ENCODE measurements around the gene TNFRSF9. TPM values are rescaled to one million over a fixed set of nuclear protein-coding genes. Genes with fewer than 3 reads are reported as not detected.
"Not testable (repeated sequence)": the region's sequence is repeated elsewhere in the genome, so short reads cannot be mapped to it uniquely, and the experiment has no call there.

Gene TNFRSF9
- polyA plus RNA-seq, 1 of the 3 experiments (the other 2 are of a cell fraction) = 2.9 TPM

DNA sequence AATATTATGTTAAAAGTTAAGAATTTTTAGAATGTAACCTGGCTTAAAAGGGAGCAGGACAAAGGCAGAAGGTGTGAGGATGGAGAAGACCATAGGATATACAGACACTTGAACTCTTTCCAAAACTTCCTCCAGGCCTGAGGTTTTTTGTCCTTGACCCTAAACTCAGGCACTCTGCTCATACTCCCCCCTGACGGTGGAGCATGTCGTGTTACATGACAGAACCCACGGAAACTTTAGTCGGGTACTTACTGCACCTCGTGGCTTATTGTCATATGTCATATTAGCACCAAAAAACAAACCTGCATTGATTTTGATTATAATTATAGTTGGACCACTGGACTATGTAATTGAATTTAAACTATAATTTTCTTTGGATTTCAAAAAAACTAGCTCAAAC, 20.8 kb downstream of the TNFRSF9 start:
- Histone ChIP-seq H4K20me1 (ENCODE audit: insufficient read depth) (no peaks in the 10 kb centered on the region), H3K79me2 (ENCODE audit: insufficient read depth) (no peaks in the 10 kb centered on the region), H3K27ac (ENCODE audit: low read depth in 2 of 2, low read length in 1 of 2) (no peak overlapping the region), H3K4me2 (no peak overlapping the region), H3K9me2 (no peaks in the 10 kb centered on the region), H3K4me3 (ENCODE audit: low read depth in 2 of 2, low read length in 1 of 2) (no peak overlapping the region), H3K9me3 (no peaks in the 10 kb centered on the region), H3K9ac (no peak overlapping the region), H3K27me3 (ENCODE audit: insufficient read depth) (no peaks in the 10 kb centered on the region), H3K4me1 (ENCODE audit: control insufficient read depth in 1 of 2, insufficient read depth in 2 of 2, low read depth in 1 of 2, low read length in 1 of 2) (no peaks in the 10 kb centered on the region), H3F3A (replicated peaks; ENCODE audit: insufficient read depth) (peaks cover 6% of the 10 kb centered on the region), H3K36me3 (replicated peaks in 1 of 2; ENCODE audit: control insufficient read depth in 1 of 2, insufficient read depth in 2 of 2, low read length in 1 of 2) (no peaks in the 10 kb centered on the region), H2AFZ (ENCODE audit: low read depth) (no peak overlapping the region)
- TF ChIP-seq POLR2AphosphoS5 (IDR thresholded peaks at IDR 0.05; ENCODE audit: low read depth, low read length) (no peak), RXRA (IDR thresholded peaks at IDR 0.05; ENCODE audit: borderline replicate concordance, low read depth) (no peak)
- ChIA-PET CTCF (no interaction called here), POLR2A (interaction anchor here (0.5 kb wide), 1 partner anchor 251 kb away, joined by 3 read pairs; no protein-coding TSS in a partner anchor)
- no peak for DNase-seq
- 90% methylated on average over 5 of the region's 5 CpGs for WGBS (ENCODE audit: low lambda C conversion rate)

DNA sequence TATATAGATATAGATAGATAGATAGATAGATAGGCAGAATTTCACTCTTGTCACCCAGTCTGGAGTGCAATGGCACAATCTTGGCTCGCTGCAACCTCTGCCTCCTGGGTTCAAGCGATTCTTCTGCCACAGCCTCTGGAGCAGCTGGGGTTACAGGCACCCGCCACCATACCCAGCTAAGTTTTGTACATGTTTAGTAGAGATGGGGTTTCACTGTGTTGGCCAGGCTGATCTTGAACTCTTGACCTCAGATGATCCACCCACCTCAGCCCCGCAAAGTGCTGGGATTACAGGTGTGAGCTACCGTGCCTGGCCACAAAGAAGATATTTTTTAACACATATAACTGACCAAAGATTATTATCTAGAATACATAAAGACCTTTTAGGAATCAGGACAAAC, 22.7 kb downstream of the TNFRSF9 start:
- not testable (repeated sequence) for H3K4me3 ChIP-seq (ENCODE audit: low read depth in 2 of 2, low read length in 1 of 2); H3K4me1 ChIP-seq (ENCODE audit: control insufficient read depth in 1 of 2, insufficient read depth in 2 of 2, low read depth in 1 of 2, low read length in 1 of 2); H3K4me2 ChIP-seq; H3K27ac ChIP-seq (ENCODE audit: low read depth in 2 of 2, low read length in 1 of 2); H2AFZ ChIP-seq (ENCODE audit: low read depth); DNase-seq; H3K79me2 ChIP-seq (ENCODE audit: insufficient read depth); H3K36me3 ChIP-seq (replicated peaks in 1 of 2; ENCODE audit: control insufficient read depth in 1 of 2, insufficient read depth in 2 of 2, low read length in 1 of 2); H3K9me2 ChIP-seq; H3F3A ChIP-seq (replicated peaks; ENCODE audit: insufficient read depth); H4K20me1 ChIP-seq (ENCODE audit: insufficient read depth); H3K9ac ChIP-seq; H3K27me3 ChIP-seq (ENCODE audit: insufficient read depth); H3K9me3 ChIP-seq
- CTCF ChIA-PET = interaction anchor here (1.2 kb wide), 1 partner anchor 16 kb away, joined by 3 read pairs; no protein-coding TSS in a partner anchor
- POLR2A ChIA-PET = interaction anchor here (0.7 kb wide), 1 partner anchor 1403 kb away, joined by 4 read pairs; no protein-coding TSS in a partner anchor
- WGBS (ENCODE audit: low lambda C conversion rate) = 94% methylated on average over 5 of the region's 5 CpGs

DNA sequence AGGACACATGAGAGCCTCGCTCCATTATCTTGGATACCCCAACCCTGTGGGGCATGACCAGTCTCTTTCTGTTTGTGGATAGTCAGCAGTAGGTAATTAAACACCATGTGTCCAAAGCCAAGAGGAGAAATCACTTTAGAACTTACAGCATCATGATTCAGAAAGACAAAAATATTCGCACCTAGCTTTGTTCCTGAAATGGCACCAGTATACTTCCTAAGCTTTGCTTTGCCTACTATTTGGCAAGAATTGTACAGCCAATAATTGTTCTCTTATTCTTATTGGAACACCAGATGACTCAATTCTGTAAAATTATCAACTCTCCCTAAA, 24.2 kb downstream of the TNFRSF9 start:
- Histone ChIP-seq H3K27ac (ENCODE audit: low read depth in 2 of 2, low read length in 1 of 2) (no peak overlapping the region), H3K27me3 (ENCODE audit: insufficient read depth) (no peaks in the 10 kb centered on the region), H3K9ac (no peak overlapping the region), H3K4me3 (ENCODE audit: low read depth in 2 of 2, low read length in 1 of 2) (no peak overlapping the region), H3F3A (replicated peaks; ENCODE audit: insufficient read depth) (peaks cover 6% of the 10 kb centered on the region), H3K9me2 (no peaks in the 10 kb centered on the region), H3K9me3 (no peaks in the 10 kb centered on the region), H4K20me1 (ENCODE audit: insufficient read depth) (no peaks in the 10 kb centered on the region), H3K36me3 (replicated peaks in 1 of 2; ENCODE audit: control insufficient read depth in 1 of 2, insufficient read depth in 2 of 2, low read length in 1 of 2) (no peaks in the 10 kb centered on the region), H3K4me1 (ENCODE audit: control insufficient read depth in 1 of 2, insufficient read depth in 2 of 2, low read depth in 1 of 2, low read length in 1 of 2) (no peaks in the 10 kb centered on the region), H3K4me2 (peak overlapping the region; percentile 21; the same call in 1 of the 2 replicates), H2AFZ (ENCODE audit: low read depth) (no peak overlapping the region), H3K79me2 (ENCODE audit: insufficient read depth) (no peaks in the 10 kb centered on the region)
- ChIA-PET CTCF (interaction anchor here (1.4 to 2.1 kb wide), 4 partner anchors 13 to 249 kb away, joined by 5 to 13 read pairs (median 6); no protein-coding TSS in a partner anchor), POLR2A (no interaction called here)
- DNase-seq = no peak
- 85% methylated on average over 2 of the region's 2 CpGs for WGBS (ENCODE audit: low lambda C conversion rate)
- no peak for TF ChIP-seq SMC3 (IDR thresholded peaks at IDR 0.05; ENCODE audit: low read depth, low read length)
- TF ChIP-seq ELF1 (IDR thresholded peaks at IDR 0.05) = no peak
- no peak for TF ChIP-seq GABPA (IDR thresholded peaks at IDR 0.05; ENCODE audit: low read depth)
- no peak for TF ChIP-seq NFIC (IDR thresholded peaks at IDR 0.05; ENCODE audit: borderline replicate concordance)
- no peak for TF ChIP-seq TEAD4 (IDR thresholded peaks at IDR 0.05; ENCODE audit: borderline replicate concordance, insufficient read depth)
- no peak for TF ChIP-seq RFX5 (IDR thresholded peaks at IDR 0.05; ENCODE audit: low read length)
- no peak for TF ChIP-seq FOXJ3 (CRISPR knock-in tag; IDR thresholded peaks at IDR 0.05)
